HepG2 (cell line): Measurements from ENCODE around the gene PIK3C3. TPM values are rescaled to one million over a fixed set of nuclear protein-coding genes. Genes with fewer than 3 reads are reported as not detected.

Source experiments
- CENPX ChIP-seq: sonication (generic); formaldehyde crosslinking; IDR thresholded peaks from 2 replicates; pipeline ENCODE4 v1.9.0; 2021; ENCODE audit warnings: mild to moderate bottlenecking, missing genetic modification reagents, moderate library complexity
- E2F5 ChIP-seq: sonication (generic); formaldehyde crosslinking; conservative IDR thresholded peaks from 2 replicates; pipeline ENCODE4 v1.4.0; 2020; ENCODE audit warnings: missing genetic modification reagents
- FOXJ3 ChIP-seq: sonication (generic); formaldehyde crosslinking; IDR thresholded peaks from 2 replicates; pipeline ENCODE4 v1.4.0; 2020; ENCODE audit warnings: missing genetic modification reagents, mild to moderate bottlenecking, borderline replicate concordance
- GLMP ChIP-seq: sonication (generic); formaldehyde crosslinking; IDR thresholded peaks from 2 replicates; pipeline ENCODE4 v1.9.0; 2021; ENCODE audit warnings: missing genetic modification reagents, mild to moderate bottlenecking, borderline replicate concordance
- HOMEZ ChIP-seq: IDR thresholded peaks from 2 replicates; pipeline ENCODE4 v1.6.1; 2016; ENCODE audit warnings: low read depth
- HOXD1 ChIP-seq: sonication (generic); formaldehyde crosslinking; IDR thresholded peaks from 2 replicates; pipeline ENCODE4 v1.5.0; 2020; ENCODE audit warnings: missing genetic modification reagents
- JDP2 ChIP-seq: sonication (generic); formaldehyde crosslinking; IDR thresholded peaks from 2 replicates; pipeline ENCODE4 v1.8.1; 2022; ENCODE audit warnings: missing genetic modification reagents, borderline replicate concordance
- LCORL ChIP-seq, 2 experiments: fragments of 450-650 bp in 1 of 2; sonication (generic) in 1 of 2; formaldehyde crosslinking in 1 of 2; IDR thresholded peaks; 2 replicates each; pipeline versions ENCODE4 v1.5.0 to v1.6.1; 2017 to 2020; ENCODE audit warnings: antibody characterized with exemption in 1 of 2, missing genetic modification reagents in 1 of 2
- MAX ChIP-seq: IDR thresholded peaks from 2 replicates; pipeline ENCODE4 v1.6.1; 2012; ENCODE audit warnings: inconsistent platforms
- MXD1 ChIP-seq: sonication (generic); formaldehyde crosslinking; IDR thresholded peaks from 2 replicates; pipeline ENCODE4 v1.4.0; 2020; ENCODE audit warnings: mild to moderate bottlenecking, missing genetic modification reagents
- NKX3-1 ChIP-seq: sonication (generic); formaldehyde crosslinking; IDR thresholded peaks from 2 replicates; pipeline ENCODE4 v1.5.0; 2020; ENCODE audit warnings: missing genetic modification reagents
- PHF8 ChIP-seq: sonication (generic); formaldehyde crosslinking; IDR thresholded peaks from 2 replicates; pipeline ENCODE4 v1.5.0; 2020; ENCODE audit warnings: missing genetic modification reagents
- PITX1 ChIP-seq: sonication (generic); formaldehyde crosslinking; IDR thresholded peaks from 2 replicates; pipeline ENCODE4 v1.5.1; 2020; ENCODE audit warnings: mild to moderate bottlenecking, missing genetic modification reagents
- RBM22 ChIP-seq: fragments of 200-400 bp; formaldehyde crosslinking; optimal IDR thresholded peaks from 2 replicates; pipeline ENCODE3; 2017; ENCODE audit warnings: mild to moderate bottlenecking, low read length, moderate library complexity
- ZNF12 ChIP-seq: sonication (generic); formaldehyde crosslinking; IDR thresholded peaks from 2 replicates; pipeline ENCODE4 v1.5.0; 2020; ENCODE audit warnings: missing genetic modification reagents
- ZNF281 ChIP-seq: sonication (generic); formaldehyde crosslinking; IDR thresholded peaks from 2 replicates; pipeline ENCODE4 v1.4.0; 2020; ENCODE audit warnings: missing genetic modification reagents, borderline replicate concordance
- ZNF333 ChIP-seq: sonication (generic); formaldehyde crosslinking; IDR thresholded peaks from 2 replicates; pipeline ENCODE4 v1.4.0; 2020; ENCODE audit warnings: mild to moderate bottlenecking, missing genetic modification reagents, borderline replicate concordance
- ZNF414 ChIP-seq: sonication (generic); formaldehyde crosslinking; IDR thresholded peaks from 2 replicates; pipeline ENCODE4 v1.5.0; 2020; ENCODE audit warnings: missing genetic modification reagents
- ZNF430 ChIP-seq: sonication (generic); formaldehyde crosslinking; IDR thresholded peaks from 2 replicates; pipeline ENCODE4 v1.9.0; 2021; ENCODE audit warnings: mild to moderate bottlenecking, missing genetic modification reagents
- ZNF557 ChIP-seq: sonication (generic); formaldehyde crosslinking; IDR thresholded peaks from 2 replicates; pipeline ENCODE4 v1.4.0; 2020; ENCODE audit warnings: missing genetic modification reagents
- ZNF564 ChIP-seq: sonication (generic); formaldehyde crosslinking; IDR thresholded peaks from 2 replicates; pipeline ENCODE4 v1.8.1; 2023; ENCODE audit warnings: mild to moderate bottlenecking, missing genetic modification reagents
- ZNF7 ChIP-seq: IDR thresholded peaks from 2 replicates; pipeline ENCODE4 v1.6.1; 2016; ENCODE audit warnings: missing biosample characterization, missing genetic modification reagents
- polyA plus RNA-seq, 8 experiments: library from polyadenylated mRNA; depleted of rRNA in 3 of 8; stranded (reverse) in 7 of 8; unstranded in 1 of 8; fragments of >200 nt; fragmentation: Illumina TruSeq in 4 of 8; extraction: Trizol in 4 of 8; gene quantifications; 2 replicates each; pipeline versions ENCODE4 v1.2.1 to v1.2.3, GENCODE V29; 2011 to 2016; ENCODE audit warnings: low read depth in 4 of 8, missing spikeins in 1 of 8, mixed read lengths in 1 of 8; ENCODE audit not compliant: insufficient read depth in 1 of 8
- total RNA-seq, 5 experiments: library from RNA; depleted of rRNA; stranded (reverse); fragments of >200 nt; fragmentation: Illumina TruSeq; extraction: Trizol; gene quantifications; 2 replicates each; pipeline ENCODE4 v1.2.3, GENCODE V29; 2016; ENCODE audit warnings: low read depth in 1 of 5

PIK3C3 gene
- total and polyA plus RNA-seq, 2 of the 13 experiments (the other 11 are each of a cell fraction or from before 2014, with no cell fraction given): 42.8 to 46.4 TPM

GRCh38 chr18:42113529-42114191 is 158.6 kb downstream of the PIK3C3 start (continued):
- no peak; the same call in 1 of the 2 replicates for TF ChIP-seq FOXJ3 (CRISPR knock-in tag)
- no peak for TF ChIP-seq RBM22
- no peak for TF ChIP-seq JDP2 (CRISPR knock-in tag)
- peak; percentile 47; the same call in 1 of the 2 replicates for TF ChIP-seq ZNF12
- no peak for TF ChIP-seq ZNF7
- no peak for TF ChIP-seq CENPX
- no peak; the same call in 1 of the 2 replicates for TF ChIP-seq PHF8 (CRISPR knock-in tag)
- TF ChIP-seq ZNF281 (CRISPR knock-in tag): no peak
- no peak for TF ChIP-seq PITX1 (CRISPR knock-in tag)
- TF ChIP-seq MAX: no peak
- no peak for TF ChIP-seq GLMP
- no peak for TF ChIP-seq HOMEZ (CRISPR knock-in tag)
- TF ChIP-seq HOXD1 (CRISPR knock-in tag): no peak
- no peak for TF ChIP-seq NKX3-1
- no peak for TF ChIP-seq LCORL (IDR thresholded peaks at IDR 0.05)
- no peak for TF ChIP-seq LCORL (CRISPR knock-in tag; IDR thresholded peaks at IDR 0.05)
- TF ChIP-seq MXD1 (CRISPR knock-in tag): no peak
- no peak for TF ChIP-seq ZNF414
- no peak for TF ChIP-seq ZNF430 (CRISPR knock-in tag)
- no peak for TF ChIP-seq ZNF557 (CRISPR knock-in tag)
- TF ChIP-seq ZNF333 (CRISPR knock-in tag): no peak
- no peak for TF ChIP-seq E2F5 (CRISPR knock-in tag)
- no peak for TF ChIP-seq ZNF564 (CRISPR knock-in tag)
